ENCODE measurements around the gene INSC.

The INSC gene

GRCh38 chr11:15268598-15268997 lies 153.9 kb downstream of the INSC start:
- no peak overlapping the region for H3K4me3 ChIP-seq (ENCODE audit: control insufficient read depth in 1 of 7, extremely low read depth in 1 of 7, insufficient read depth in 4 of 7, low read depth in 2 of 7, low read length in 6 of 7)
- POLR2A ChIA-PET: no interaction called here
- H3K27me3 ChIP-seq (replicated peaks in 2 of 5; ENCODE audit: control insufficient read depth in 4 of 5, insufficient read depth in 5 of 5, low read length in 4 of 5): no peaks in the 10 kb centered on the region
- H3K9me3 ChIP-seq (ENCODE audit: control extremely low read depth in 1 of 5, control insufficient read depth in 4 of 5, insufficient read depth in 2 of 5, low read depth in 1 of 5, low read length in 4 of 5): peaks cover 0 to 15% (median 0%) of the 10 kb centered on the region in 5 experiments
- H3K4me1 ChIP-seq (ENCODE audit: control extremely low read depth in 1 of 4, control insufficient read depth in 4 of 4, insufficient read depth in 4 of 4, low read length in 3 of 4): no peaks in the 10 kb centered on the region
- H3K27ac ChIP-seq (ENCODE audit: insufficient read depth in 1 of 2, low read depth in 1 of 2, low read length in 2 of 2, poor library complexity in 1 of 2, severe bottlenecking in 2 of 2): no peak overlapping the region
- no peak for DNase-seq
- no peaks in the 10 kb centered on the region for H3K36me3 ChIP-seq (ENCODE audit: control insufficient read depth in 4 of 4, insufficient read depth in 4 of 4, low read length in 3 of 4)
- CTCF ChIA-PET: no interaction called here

DNA sequence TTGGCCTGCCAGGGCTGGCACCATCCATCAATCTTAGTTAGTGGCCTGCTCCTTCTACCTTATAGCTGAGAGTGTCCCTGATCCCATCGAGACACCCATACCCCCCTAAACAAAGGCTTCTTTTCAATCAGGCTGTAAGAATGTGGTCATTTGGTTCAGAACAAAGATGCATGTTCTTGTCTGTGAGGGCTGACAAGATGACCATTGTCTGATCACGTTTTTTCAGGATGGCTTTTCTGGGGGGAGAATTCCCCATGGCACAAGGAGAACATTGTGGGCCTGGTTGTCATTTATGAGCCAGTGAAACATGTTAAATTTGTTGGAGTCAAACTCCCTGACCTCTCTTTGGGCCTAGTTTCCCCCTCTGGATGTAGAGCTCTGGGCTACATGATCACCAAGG lies 160.4 kb downstream of the INSC start:
- CTCF ChIA-PET: no interaction called here
- no peak overlapping the region for H3K27ac ChIP-seq (ENCODE audit: insufficient read depth in 1 of 2, low read depth in 1 of 2, low read length in 2 of 2, poor library complexity in 1 of 2, severe bottlenecking in 2 of 2)
- no peaks in the 10 kb centered on the region for H3K36me3 ChIP-seq (ENCODE audit: control insufficient read depth in 4 of 4, insufficient read depth in 4 of 4, low read length in 3 of 4)
- no peak for DNase-seq
- H3K9me3 ChIP-seq (ENCODE audit: control extremely low read depth in 1 of 5, control insufficient read depth in 4 of 5, insufficient read depth in 2 of 5, low read depth in 1 of 5, low read length in 4 of 5): no peaks in the 10 kb centered on the region
- WGBS (ENCODE audit: insufficient coverage): 71% methylated on average over 1 of the region's 2 CpGs
- no peak overlapping the region for H3K4me3 ChIP-seq (ENCODE audit: control insufficient read depth in 1 of 7, extremely low read depth in 1 of 7, insufficient read depth in 4 of 7, low read depth in 2 of 7, low read length in 6 of 7)
- peaks cover 0 to 5% (median 0%) of the 10 kb centered on the region in 5 experiments for H3K27me3 ChIP-seq (replicated peaks in 2 of 5; ENCODE audit: control insufficient read depth in 4 of 5, insufficient read depth in 5 of 5, low read length in 4 of 5)
- H3K4me1 ChIP-seq (ENCODE audit: control extremely low read depth in 1 of 4, control insufficient read depth in 4 of 4, insufficient read depth in 4 of 4, low read length in 3 of 4): no peaks in the 10 kb centered on the region
- POLR2A ChIA-PET: no interaction called here

DNA sequence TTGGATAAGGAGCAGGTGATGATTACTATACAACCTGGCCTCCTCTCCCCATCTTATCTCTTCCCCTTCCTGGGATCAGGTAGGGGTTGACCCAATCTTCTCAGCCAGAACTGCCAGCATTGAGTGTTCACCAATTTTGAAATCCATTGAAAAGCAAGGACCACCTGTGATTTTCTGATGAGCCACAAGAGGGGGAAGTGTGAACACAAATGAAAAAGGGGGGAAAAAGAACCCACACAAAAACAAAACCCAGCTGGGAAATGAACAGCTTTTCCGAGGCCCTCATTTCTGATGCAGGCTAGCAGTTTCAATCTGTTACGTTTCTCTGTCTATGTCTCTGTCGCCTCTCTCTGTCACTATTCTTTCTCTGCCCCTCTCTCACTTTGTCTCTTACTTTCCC lies 161.9 kb downstream of the INSC start:
- Histone ChIP-seq H3K36me3 (ENCODE audit: control insufficient read depth in 4 of 4, insufficient read depth in 4 of 4, low read length in 3 of 4) (no peaks in the 10 kb centered on the region), H3K27me3 (replicated peaks in 2 of 5; ENCODE audit: control insufficient read depth in 4 of 5, insufficient read depth in 5 of 5, low read length in 4 of 5) (peaks cover 0 to 5% (median 0%) of the 10 kb centered on the region in 5 experiments), H3K4me3 (ENCODE audit: control insufficient read depth in 1 of 7, extremely low read depth in 1 of 7, insufficient read depth in 4 of 7, low read depth in 2 of 7, low read length in 6 of 7) (no peak overlapping the region), H3K27ac (ENCODE audit: insufficient read depth in 1 of 2, low read depth in 1 of 2, low read length in 2 of 2, poor library complexity in 1 of 2, severe bottlenecking in 2 of 2) (no peak overlapping the region), H3K4me1 (ENCODE audit: control extremely low read depth in 1 of 4, control insufficient read depth in 4 of 4, insufficient read depth in 4 of 4, low read length in 3 of 4) (no peaks in the 10 kb centered on the region), H3K9me3 (ENCODE audit: control extremely low read depth in 1 of 5, control insufficient read depth in 4 of 5, insufficient read depth in 2 of 5, low read depth in 1 of 5, low read length in 4 of 5) (no peaks in the 10 kb centered on the region)
- DNase-seq: peak in 2 of 3 donors; percentile 3 to 7
- WGBS (ENCODE audit: insufficient coverage): 52% methylated on average over 3 of the region's 3 CpGs
- CTCF ChIA-PET: interaction anchor here (2.1 kb wide), 1 partner anchor 12 kb away, joined by 4 read pairs; no protein-coding TSS in a partner anchor
- POLR2A ChIA-PET: no interaction called here

DNA sequence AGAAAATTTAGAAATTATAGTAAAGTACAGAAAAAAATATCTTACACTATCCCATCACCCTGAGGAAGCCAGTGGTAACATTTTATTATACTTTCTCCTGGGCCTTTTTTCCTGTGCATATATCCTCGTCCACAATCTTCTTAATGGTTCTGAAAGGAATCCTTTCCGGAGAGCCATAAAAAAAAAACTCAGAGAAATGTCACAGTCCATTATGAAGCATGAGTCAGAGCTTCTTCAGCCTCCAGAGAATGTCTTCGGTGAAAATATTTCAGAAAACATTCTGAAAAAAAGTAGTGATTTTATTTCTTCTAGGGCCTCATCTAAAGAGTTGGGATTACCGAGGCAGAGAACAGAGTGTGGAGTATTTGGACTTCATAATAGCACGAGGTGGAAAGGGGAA lies 163.4 kb downstream of the INSC start:
- Histone ChIP-seq H3K4me1 (ENCODE audit: control extremely low read depth in 1 of 4, control insufficient read depth in 4 of 4, insufficient read depth in 4 of 4, low read length in 3 of 4) (no peaks in the 10 kb centered on the region), H3K36me3 (ENCODE audit: control insufficient read depth in 4 of 4, insufficient read depth in 4 of 4, low read length in 3 of 4) (no peaks in the 10 kb centered on the region), H3K27me3 (replicated peaks in 2 of 5; ENCODE audit: control insufficient read depth in 4 of 5, insufficient read depth in 5 of 5, low read length in 4 of 5) (peaks cover 0 to 5% (median 0%) of the 10 kb centered on the region in 5 experiments), H3K9me3 (ENCODE audit: control extremely low read depth in 1 of 5, control insufficient read depth in 4 of 5, insufficient read depth in 2 of 5, low read depth in 1 of 5, low read length in 4 of 5) (no peaks in the 10 kb centered on the region), H3K4me3 (ENCODE audit: control insufficient read depth in 1 of 7, extremely low read depth in 1 of 7, insufficient read depth in 4 of 7, low read depth in 2 of 7, low read length in 6 of 7) (no peak overlapping the region), H3K27ac (ENCODE audit: insufficient read depth in 1 of 2, low read depth in 1 of 2, low read length in 2 of 2, poor library complexity in 1 of 2, severe bottlenecking in 2 of 2) (no peak overlapping the region)
- DNase-seq: no peak
- 93% methylated on average over 5 of the region's 5 CpGs for WGBS (ENCODE audit: insufficient coverage)
- ChIA-PET POLR2A (no interaction called here), CTCF (interaction anchor here (2.1 kb wide), 1 partner anchor 11 kb away, joined by 4 read pairs; no protein-coding TSS in a partner anchor)

DNA sequence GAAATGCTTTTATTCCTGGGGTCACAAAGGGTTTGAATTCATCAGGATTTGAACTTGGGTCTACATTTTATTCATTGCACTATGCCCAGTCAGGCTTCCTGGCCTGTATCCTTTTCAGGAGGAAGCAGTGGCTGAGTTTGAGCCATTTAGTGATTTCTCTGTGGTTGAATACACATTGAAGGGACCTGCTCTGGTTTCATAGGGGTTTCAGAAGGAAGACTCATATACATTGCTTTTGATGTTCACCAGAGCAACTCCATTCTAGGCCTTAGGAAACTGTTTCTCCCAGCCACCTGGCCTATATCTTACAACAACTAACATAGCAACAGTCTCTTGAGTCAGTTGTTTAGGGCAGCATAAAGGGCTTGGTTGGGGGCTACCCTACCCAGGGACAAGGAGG lies 165.7 kb downstream of the INSC start:
- no peak for DNase-seq
- no peaks in the 10 kb centered on the region for H3K9me3 ChIP-seq (ENCODE audit: control extremely low read depth in 1 of 5, control insufficient read depth in 4 of 5, insufficient read depth in 2 of 5, low read depth in 1 of 5, low read length in 4 of 5)
- H3K27me3 ChIP-seq (replicated peaks in 2 of 5; ENCODE audit: control insufficient read depth in 4 of 5, insufficient read depth in 5 of 5, low read length in 4 of 5): peaks cover 0 to 3% (median 0%) of the 10 kb centered on the region in 5 experiments
- H3K4me3 ChIP-seq (ENCODE audit: control insufficient read depth in 1 of 7, extremely low read depth in 1 of 7, insufficient read depth in 4 of 7, low read depth in 2 of 7, low read length in 6 of 7): no peak overlapping the region
- ChIA-PET CTCF (no interaction called here), POLR2A (interaction anchor here (0.6 kb wide), 1 partner anchor 166 kb away, joined by 3 read pairs; the partner anchor contains the start of gene INSC)
- H3K27ac ChIP-seq (ENCODE audit: insufficient read depth in 1 of 2, low read depth in 1 of 2, low read length in 2 of 2, poor library complexity in 1 of 2, severe bottlenecking in 2 of 2): no peak overlapping the region
- no peaks in the 10 kb centered on the region for H3K4me1 ChIP-seq (ENCODE audit: control extremely low read depth in 1 of 4, control insufficient read depth in 4 of 4, insufficient read depth in 4 of 4, low read length in 3 of 4)
- H3K36me3 ChIP-seq (ENCODE audit: control insufficient read depth in 4 of 4, insufficient read depth in 4 of 4, low read length in 3 of 4): no peaks in the 10 kb centered on the region

- ChIA-PET POLR2A (no interaction called here), CTCF (no interaction called here)
- no peak overlapping the region for H3K4me3 ChIP-seq (ENCODE audit: control insufficient read depth in 1 of 7, extremely low read depth in 1 of 7, insufficient read depth in 4 of 7, low read depth in 2 of 7, low read length in 6 of 7)
- H3K27ac ChIP-seq (ENCODE audit: insufficient read depth in 1 of 2, low read depth in 1 of 2, low read length in 2 of 2, poor library complexity in 1 of 2, severe bottlenecking in 2 of 2): no peak overlapping the region
- H3K4me1 ChIP-seq (ENCODE audit: control extremely low read depth in 1 of 4, control insufficient read depth in 4 of 4, insufficient read depth in 4 of 4, low read length in 3 of 4): no peaks in the 10 kb centered on the region
- no peaks in the 10 kb centered on the region for H3K9me3 ChIP-seq (ENCODE audit: control extremely low read depth in 1 of 5, control insufficient read depth in 4 of 5, insufficient read depth in 2 of 5, low read depth in 1 of 5, low read length in 4 of 5)
- DNase-seq: no peak
- H3K27me3 ChIP-seq (replicated peaks in 2 of 5; ENCODE audit: control insufficient read depth in 4 of 5, insufficient read depth in 5 of 5, low read length in 4 of 5): no peaks in the 10 kb centered on the region
- H3K36me3 ChIP-seq (ENCODE audit: control insufficient read depth in 4 of 4, insufficient read depth in 4 of 4, low read length in 3 of 4): no peaks in the 10 kb centered on the region
- WGBS (ENCODE audit: insufficient coverage): 100% methylated on average over 2 of the region's 2 CpGs
Measured at GRCh38 chr11:15282754-15283153, 168.0 kb downstream of the INSC start.

DNA sequence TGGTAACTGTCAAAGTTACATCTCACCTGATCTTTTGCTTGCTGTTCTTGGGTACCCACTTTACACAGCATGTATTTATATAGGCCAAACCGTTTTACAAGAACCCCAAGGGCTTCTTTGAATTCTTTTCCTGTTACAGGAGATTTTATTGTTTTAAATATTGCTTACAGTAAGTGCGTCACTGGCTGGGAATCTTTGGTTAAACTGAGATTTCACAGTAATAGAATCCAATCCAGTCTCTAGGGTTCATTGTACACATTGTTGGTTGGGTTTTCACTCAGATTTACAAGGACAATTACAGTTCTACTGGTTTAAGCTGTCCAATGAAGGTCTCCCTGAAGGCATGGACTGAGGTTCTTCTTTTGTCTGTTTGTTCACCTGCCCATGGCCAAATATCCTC lies 171.7 kb downstream of the INSC start:
- Histone ChIP-seq H3K4me1 (ENCODE audit: control extremely low read depth in 1 of 4, control insufficient read depth in 4 of 4, insufficient read depth in 4 of 4, low read length in 3 of 4) (no peaks in the 10 kb centered on the region), H3K36me3 (ENCODE audit: control insufficient read depth in 4 of 4, insufficient read depth in 4 of 4, low read length in 3 of 4) (no peaks in the 10 kb centered on the region), H3K9me3 (ENCODE audit: control extremely low read depth in 1 of 5, control insufficient read depth in 4 of 5, insufficient read depth in 2 of 5, low read depth in 1 of 5, low read length in 4 of 5) (no peaks in the 10 kb centered on the region), H3K27ac (ENCODE audit: insufficient read depth in 1 of 2, low read depth in 1 of 2, low read length in 2 of 2, poor library complexity in 1 of 2, severe bottlenecking in 2 of 2) (no peak overlapping the region), H3K27me3 (replicated peaks in 2 of 5; ENCODE audit: control insufficient read depth in 4 of 5, insufficient read depth in 5 of 5, low read length in 4 of 5) (peaks cover 0 to 2% (median 0%) of the 10 kb centered on the region in 5 experiments), H3K4me3 (ENCODE audit: control insufficient read depth in 1 of 7, extremely low read depth in 1 of 7, insufficient read depth in 4 of 7, low read depth in 2 of 7, low read length in 6 of 7) (no peak overlapping the region)
- no peak for DNase-seq
- ChIA-PET CTCF (no interaction called here), POLR2A (no interaction called here)
- WGBS (ENCODE audit: insufficient coverage): 75% methylated on average over 2 of the region's 2 CpGs
